GM23338 (cell line): ENCODE data around the gene GIMAP2.

ENCODE experiments used
- EZH2phosphoT487 ChIP-seq: fragments of 200-600 bp; sonication (generic); IDR thresholded peaks from one replicate; pipeline ENCODE4 v1.8.1; 2018; ENCODE audit warnings: antibody characterized with exemption; ENCODE audit not compliant: unreplicated experiment
- JUNB ChIP-seq: IDR thresholded peaks from one replicate; pipeline ENCODE4 v1.6.1; 2016; ENCODE audit warnings: antibody characterized with exemption; ENCODE audit not compliant: unreplicated experiment
- POLR2AphosphoS5 ChIP-seq: IDR thresholded peaks from 2 replicates; pipeline ENCODE4 v1.6.1; 2016; ENCODE audit warnings: antibody characterized with exemption, low read depth
- TF ChIP-seq, protein P1 (sequence below), 2 experiments: fragments of 200-600 bp in 1 of 2; sonication (generic) in 1 of 2; conservative IDR thresholded peaks; 2 replicates each; pipeline versions ENCODE4 v1.5.1 to v1.6.1; 2016 to 2017; ENCODE audit warnings: antibody characterized with exemption in 2 of 2, low read depth in 2 of 2, mild to moderate bottlenecking in 2 of 2, moderate library complexity in 1 of 2

DNA sequence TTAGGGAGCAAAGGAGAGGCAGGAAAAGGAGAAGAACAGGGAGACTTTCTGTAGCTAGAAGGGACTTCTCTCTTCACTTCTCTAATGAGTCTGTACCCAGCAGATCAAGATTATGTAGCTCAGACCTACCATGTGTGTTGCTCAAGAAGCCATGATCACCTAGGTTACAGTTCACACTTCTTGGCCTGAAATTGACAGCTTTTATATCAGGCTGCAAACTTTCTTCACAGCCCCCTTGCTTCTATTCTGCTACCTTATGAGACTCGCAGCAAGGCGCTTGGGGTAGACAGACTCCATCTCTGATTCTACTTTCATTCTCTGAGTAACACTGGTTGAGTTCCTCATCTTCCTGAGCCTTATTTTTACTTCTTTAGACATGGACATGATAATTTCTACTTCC lies 19.6 kb upstream of the GIMAP2 start:
- TF ChIP-seq POLR2AphosphoS5 (no peak), JUNB (no peak), EZH2phosphoT487 (no peak)
- TF ChIP-seq, protein P1, sequence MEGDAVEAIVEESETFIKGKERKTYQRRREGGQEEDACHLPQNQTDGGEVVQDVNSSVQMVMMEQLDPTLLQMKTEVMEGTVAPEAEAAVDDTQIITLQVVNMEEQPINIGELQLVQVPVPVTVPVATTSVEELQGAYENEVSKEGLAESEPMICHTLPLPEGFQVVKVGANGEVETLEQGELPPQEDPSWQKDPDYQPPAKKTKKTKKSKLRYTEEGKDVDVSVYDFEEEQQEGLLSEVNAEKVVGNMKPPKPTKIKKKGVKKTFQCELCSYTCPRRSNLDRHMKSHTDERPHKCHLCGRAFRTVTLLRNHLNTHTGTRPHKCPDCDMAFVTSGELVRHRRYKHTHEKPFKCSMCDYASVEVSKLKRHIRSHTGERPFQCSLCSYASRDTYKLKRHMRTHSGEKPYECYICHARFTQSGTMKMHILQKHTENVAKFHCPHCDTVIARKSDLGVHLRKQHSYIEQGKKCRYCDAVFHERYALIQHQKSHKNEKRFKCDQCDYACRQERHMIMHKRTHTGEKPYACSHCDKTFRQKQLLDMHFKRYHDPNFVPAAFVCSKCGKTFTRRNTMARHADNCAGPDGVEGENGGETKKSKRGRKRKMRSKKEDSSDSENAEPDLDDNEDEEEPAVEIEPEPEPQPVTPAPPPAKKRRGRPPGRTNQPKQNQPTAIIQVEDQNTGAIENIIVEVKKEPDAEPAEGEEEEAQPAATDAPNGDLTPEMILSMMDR (conservative IDR thresholded peaks at IDR 0.05; ENCODE audit: low read depth in 2 of 2): no peak
